ENCODE measurements around the gene RUNDC3A.

DNA sequence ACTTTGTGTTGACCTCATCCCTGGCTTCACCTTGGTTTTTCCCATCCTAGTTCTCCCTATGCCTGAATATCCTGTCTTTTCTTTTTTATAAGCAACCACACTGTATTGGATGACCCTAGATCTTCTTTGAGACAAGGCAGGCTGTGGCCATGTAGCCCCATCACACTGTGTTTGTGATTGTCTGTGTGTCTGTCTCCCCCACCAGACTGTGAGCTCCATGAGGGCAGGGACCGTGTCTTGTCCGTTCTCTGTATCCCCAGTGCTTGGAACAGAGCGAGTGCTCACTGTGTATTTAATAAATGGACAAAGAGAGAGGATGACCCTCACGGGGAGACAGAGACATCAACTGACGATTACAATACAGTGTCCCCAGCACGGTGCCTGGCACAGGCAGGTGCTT, 9.1 kb downstream of the RUNDC3A start:
- TF ChIP-seq RFX5 (IDR thresholded peaks at IDR 0.05; ENCODE audit: borderline replicate concordance, low read depth, low read length), result no peak
- no peak for TF ChIP-seq SIN3A (conservative IDR thresholded peaks at IDR 0.05 in 1 of 2, IDR thresholded peaks at IDR 0.05 in 1 of 2; ENCODE audit: low read depth in 1 of 2, low read length in 2 of 2)
- TF ChIP-seq, protein P1, sequence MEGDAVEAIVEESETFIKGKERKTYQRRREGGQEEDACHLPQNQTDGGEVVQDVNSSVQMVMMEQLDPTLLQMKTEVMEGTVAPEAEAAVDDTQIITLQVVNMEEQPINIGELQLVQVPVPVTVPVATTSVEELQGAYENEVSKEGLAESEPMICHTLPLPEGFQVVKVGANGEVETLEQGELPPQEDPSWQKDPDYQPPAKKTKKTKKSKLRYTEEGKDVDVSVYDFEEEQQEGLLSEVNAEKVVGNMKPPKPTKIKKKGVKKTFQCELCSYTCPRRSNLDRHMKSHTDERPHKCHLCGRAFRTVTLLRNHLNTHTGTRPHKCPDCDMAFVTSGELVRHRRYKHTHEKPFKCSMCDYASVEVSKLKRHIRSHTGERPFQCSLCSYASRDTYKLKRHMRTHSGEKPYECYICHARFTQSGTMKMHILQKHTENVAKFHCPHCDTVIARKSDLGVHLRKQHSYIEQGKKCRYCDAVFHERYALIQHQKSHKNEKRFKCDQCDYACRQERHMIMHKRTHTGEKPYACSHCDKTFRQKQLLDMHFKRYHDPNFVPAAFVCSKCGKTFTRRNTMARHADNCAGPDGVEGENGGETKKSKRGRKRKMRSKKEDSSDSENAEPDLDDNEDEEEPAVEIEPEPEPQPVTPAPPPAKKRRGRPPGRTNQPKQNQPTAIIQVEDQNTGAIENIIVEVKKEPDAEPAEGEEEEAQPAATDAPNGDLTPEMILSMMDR (IDR thresholded peaks at IDR 0.05; ENCODE audit: control extremely low read depth in 1 of 3, insufficient read depth in 1 of 3, low read depth in 1 of 3, low read length in 3 of 3), result no peak
- TF ChIP-seq CREB1 (IDR thresholded peaks at IDR 0.05), result no peak
- no peak for TF ChIP-seq CBX5 (IDR thresholded peaks at IDR 0.05; ENCODE audit: low read depth, low read length)
- TF ChIP-seq EZH2 (IDR thresholded peaks at IDR 0.05; ENCODE audit: low read depth, low read length, severe bottlenecking), result no peak
- TF ChIP-seq EP300 (IDR thresholded peaks at IDR 0.05; ENCODE audit: borderline replicate concordance in 1 of 2, low read depth in 2 of 2, low read length in 2 of 2), result no peak
- no peak for TF ChIP-seq HDAC2 (IDR thresholded peaks at IDR 0.05; ENCODE audit: borderline replicate concordance in 1 of 2, low read depth in 2 of 2, low read length in 2 of 2)
